Upper lobe of right lung (tissue), 1 donor: ENCODE measurements around the gene LEKR1. TPM values are rescaled to one million over a fixed set of nuclear protein-coding genes. Genes with fewer than 3 reads are reported as not detected.

Experiments
- ATAC-seq: fragments of 200-7000 bp; cut with Tn5 transposase; one replicate; pipeline ENCODE4 v1.9.1; 2020; ENCODE audit warnings: mild to moderate bottlenecking, moderate library complexity
- DNase-seq: peaks from one replicate; pipeline ENCODE4 v3.0.0-alpha.2; 2020
- H3K27ac ChIP-seq: fragments of 200-600 bp; one replicate; pipeline ENCODE4 v1.8.0; 2022
- H3K27me3 ChIP-seq: fragments of 200-600 bp; one replicate; pipeline ENCODE4 v1.8.0; 2022; ENCODE audit warnings: mild to moderate bottlenecking
- H3K36me3 ChIP-seq: fragments of 200-600 bp; one replicate; pipeline ENCODE4 v1.8.0; 2022
- H3K4me1 ChIP-seq: fragments of 200-600 bp; one replicate; pipeline ENCODE4 v1.8.0; 2022
- H3K4me3 ChIP-seq: fragments of 200-600 bp; one replicate; pipeline ENCODE4 v1.8.0; 2022; ENCODE audit warnings: mild to moderate bottlenecking
- H3K9me3 ChIP-seq: fragments of 200-600 bp; one replicate; pipeline ENCODE4 v1.8.0; 2022
- intact Hi-C: fragments of 100-400 bp; cut with DNase I; formaldehyde crosslinking; loops from one replicate; pipeline ENCODE4 v1.11.0; 2022
- total RNA-seq: library from RNA; stranded (reverse); fragmentation: NEBNext Ultra II Directional; extraction: Animal tissue kit (Norgen Biotek cat#: 25700); gene quantifications from one replicate; pipeline ENCODE4 v1.2.1, GENCODE V29; 2021
- TF ChIP-seq, protein P1 (sequence below): fragments of 200-600 bp; IDR thresholded peaks from one replicate; pipeline ENCODE4 v1.8.0; 2022; ENCODE audit warnings: antibody characterized with exemption
- donor health status: DM: no; HTN: yes; CAD: no; lungs with severe emphysema.

LEKR1 gene
- total RNA-seq, 1 donor from 2014 or later, result 2.1 TPM

DNA sequence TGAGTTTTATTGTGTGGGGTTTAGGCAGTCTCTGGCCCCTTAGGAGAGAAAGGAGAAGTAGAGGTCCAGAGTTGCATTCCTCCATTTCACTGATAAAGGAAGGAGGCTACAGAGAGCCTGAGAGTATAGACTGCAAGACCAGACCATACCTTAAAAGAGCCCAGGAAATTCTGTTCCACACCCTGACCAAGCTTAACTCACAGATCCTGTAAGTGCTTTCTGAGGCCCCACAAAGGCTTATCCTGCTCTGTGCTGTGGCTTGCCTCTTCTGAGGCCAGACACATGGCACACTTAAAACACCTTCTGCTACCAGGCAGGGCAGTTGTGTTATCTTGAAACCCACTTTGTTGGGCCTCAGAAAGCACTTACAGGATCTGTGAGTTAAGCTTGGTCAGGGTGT, 39.2 kb upstream of the LEKR1 start:
- no peak for DNase-seq
- H3K27me3 ChIP-seq, result no peaks in the 10 kb centered on the region
- H3K4me1 ChIP-seq, result no peaks in the 10 kb centered on the region
- H3K36me3 ChIP-seq, result no peaks in the 10 kb centered on the region
- no peaks in the 10 kb centered on the region for H3K9me3 ChIP-seq
- ATAC-seq, result no peak
- TF ChIP-seq, protein P1, sequence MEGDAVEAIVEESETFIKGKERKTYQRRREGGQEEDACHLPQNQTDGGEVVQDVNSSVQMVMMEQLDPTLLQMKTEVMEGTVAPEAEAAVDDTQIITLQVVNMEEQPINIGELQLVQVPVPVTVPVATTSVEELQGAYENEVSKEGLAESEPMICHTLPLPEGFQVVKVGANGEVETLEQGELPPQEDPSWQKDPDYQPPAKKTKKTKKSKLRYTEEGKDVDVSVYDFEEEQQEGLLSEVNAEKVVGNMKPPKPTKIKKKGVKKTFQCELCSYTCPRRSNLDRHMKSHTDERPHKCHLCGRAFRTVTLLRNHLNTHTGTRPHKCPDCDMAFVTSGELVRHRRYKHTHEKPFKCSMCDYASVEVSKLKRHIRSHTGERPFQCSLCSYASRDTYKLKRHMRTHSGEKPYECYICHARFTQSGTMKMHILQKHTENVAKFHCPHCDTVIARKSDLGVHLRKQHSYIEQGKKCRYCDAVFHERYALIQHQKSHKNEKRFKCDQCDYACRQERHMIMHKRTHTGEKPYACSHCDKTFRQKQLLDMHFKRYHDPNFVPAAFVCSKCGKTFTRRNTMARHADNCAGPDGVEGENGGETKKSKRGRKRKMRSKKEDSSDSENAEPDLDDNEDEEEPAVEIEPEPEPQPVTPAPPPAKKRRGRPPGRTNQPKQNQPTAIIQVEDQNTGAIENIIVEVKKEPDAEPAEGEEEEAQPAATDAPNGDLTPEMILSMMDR, result no peak
- intact Hi-C loops, result no loop called here
- H3K4me3 ChIP-seq, result no peak overlapping the region
- no peak overlapping the region for H3K27ac ChIP-seq

DNA sequence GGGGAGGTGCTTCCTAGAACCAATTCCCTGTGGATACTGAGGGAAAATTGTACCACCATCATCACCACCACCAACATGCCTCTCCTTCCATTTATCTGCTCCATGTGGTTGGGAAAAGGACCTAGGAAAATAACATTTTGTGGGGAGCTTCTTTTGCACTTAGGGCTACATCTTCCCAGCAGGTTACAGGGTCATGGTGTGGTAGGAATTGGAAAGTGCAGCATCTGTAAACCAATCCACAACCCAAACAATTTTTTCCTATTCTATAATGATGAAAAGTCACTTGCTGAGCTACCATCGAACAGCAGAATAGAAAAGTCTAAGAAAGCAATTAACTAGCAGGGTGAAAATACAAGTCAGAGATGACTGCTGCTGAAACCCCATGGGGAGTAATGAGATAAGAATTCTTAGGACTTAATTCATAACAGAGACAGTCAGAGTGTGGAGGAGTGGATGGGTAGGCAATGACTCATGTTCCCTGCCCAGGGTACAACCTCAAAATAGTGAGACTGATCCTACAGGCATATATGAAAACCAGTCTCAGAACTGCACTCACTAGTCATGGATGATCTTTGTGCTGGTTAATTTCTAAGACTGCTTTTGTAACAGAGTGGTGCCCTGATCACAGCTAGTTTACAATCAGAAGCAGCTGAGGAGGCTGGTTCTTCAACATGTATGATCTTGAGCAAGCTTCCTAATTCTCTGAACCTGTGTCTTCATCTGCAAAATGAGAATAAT, 38.1 kb upstream of the LEKR1 start:
- intact Hi-C loops, result no loop called here
- Histone ChIP-seq H3K4me1 (peaks cover 5% of the 10 kb centered on the region), H3K27me3 (no peaks in the 10 kb centered on the region), H3K9me3 (no peaks in the 10 kb centered on the region), H3K36me3 (no peaks in the 10 kb centered on the region), H3K27ac (no peak overlapping the region), H3K4me3 (no peak overlapping the region)
- no peak for DNase-seq
- TF ChIP-seq, protein P1, result no peak
- no peak for ATAC-seq

DNA sequence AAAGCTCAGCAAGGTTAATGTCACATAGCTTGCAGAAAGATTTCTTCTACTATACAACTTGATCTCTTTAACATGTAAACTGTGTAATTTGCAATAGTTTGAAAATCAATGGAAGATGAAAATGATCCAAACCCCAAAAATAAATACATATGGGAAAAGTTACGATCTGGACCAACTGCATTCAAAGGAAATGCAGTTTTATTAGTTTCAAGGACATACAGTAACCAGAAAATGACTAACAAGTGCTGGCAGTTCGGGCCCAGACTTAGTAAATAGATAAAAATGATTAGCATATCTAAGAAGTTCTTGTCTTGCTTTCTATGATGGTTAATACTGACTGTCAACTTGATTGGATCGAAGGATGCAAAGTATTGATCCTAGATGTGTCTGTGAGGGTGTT, 37.3 kb upstream of the LEKR1 start:
- Histone ChIP-seq H3K9me3 (no peaks in the 10 kb centered on the region), H3K27me3 (no peaks in the 10 kb centered on the region), H3K4me3 (no peak overlapping the region), H3K27ac (no peak overlapping the region), H3K36me3 (no peaks in the 10 kb centered on the region), H3K4me1 (peaks cover 6% of the 10 kb centered on the region)
- ATAC-seq, result no peak
- TF ChIP-seq, protein P1, result no peak
- intact Hi-C loops, result no loop called here
- no peak for DNase-seq

GRCh38 chr3:156790156-156790555, 36.0 kb upstream of the LEKR1 start:
- H3K9me3 ChIP-seq, result no peaks in the 10 kb centered on the region
- intact Hi-C loops, result no loop called here

DNA sequence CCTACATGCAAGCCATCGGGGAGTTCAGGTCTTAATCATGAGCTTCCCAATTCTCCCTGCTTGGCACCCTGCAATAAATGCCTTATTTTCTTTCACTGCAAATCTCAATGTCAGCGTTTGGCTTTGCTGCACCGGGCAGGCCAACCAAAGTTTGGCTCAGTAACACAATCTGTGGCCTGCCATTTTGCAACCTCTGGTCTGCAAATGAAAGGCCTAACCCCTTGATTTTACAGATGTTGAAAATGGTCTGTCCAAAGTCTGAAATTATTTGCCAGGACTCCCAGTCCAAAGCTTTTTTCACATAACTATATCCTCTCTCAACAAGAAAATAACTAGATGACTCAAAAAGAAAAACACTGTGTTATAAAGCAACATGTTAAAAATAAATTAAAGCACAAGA, 34.0 kb upstream of the LEKR1 start:
- intact Hi-C loops, result no loop called here
- Histone ChIP-seq H3K27me3 (no peaks in the 10 kb centered on the region), H3K4me1 (peaks cover 6% of the 10 kb centered on the region), H3K36me3 (no peaks in the 10 kb centered on the region), H3K4me3 (no peak overlapping the region), H3K9me3 (no peaks in the 10 kb centered on the region), H3K27ac (no peak overlapping the region)
- TF ChIP-seq, protein P1, result no peak
- DNase-seq (no peak), ATAC-seq (no peak)

More at GRCh38 chr3:156790156-156790555, 36.0 kb upstream of the LEKR1 start:
- TF ChIP-seq, protein P1, result no peak
- DNase-seq, result no peak
- Histone ChIP-seq H3K27me3 (no peaks in the 10 kb centered on the region), H3K4me3 (no peak overlapping the region), H3K27ac (no peak overlapping the region), H3K4me1 (peaks cover 6% of the 10 kb centered on the region), H3K36me3 (no peaks in the 10 kb centered on the region)
- no peak for ATAC-seq

GRCh38 chr3:156792536-156792935, 33.6 kb upstream of the LEKR1 start:
- no peak for DNase-seq
- H3K4me3 ChIP-seq, result no peak overlapping the region
- H3K27me3 ChIP-seq, result no peaks in the 10 kb centered on the region
- no peak overlapping the region for H3K27ac ChIP-seq
- no peaks in the 10 kb centered on the region for H3K36me3 ChIP-seq
- intact Hi-C loops, result no loop called here
- TF ChIP-seq, protein P1, result no peak
- H3K4me1 ChIP-seq, result peaks cover 6% of the 10 kb centered on the region
- ATAC-seq, result no peak
- H3K9me3 ChIP-seq, result no peaks in the 10 kb centered on the region
